Amniotic stem cell (primary cell): Measurements from ENCODE around the gene COLQ.
A peak's percentile ranks its signal among the peaks of the same experiment; 100 is the strongest.

Source experiments
- DNase-seq: peaks from one replicate; lab custom pipeline; 2025; lab: John Stamatoyannopoulos, UW

COLQ gene

DNA sequence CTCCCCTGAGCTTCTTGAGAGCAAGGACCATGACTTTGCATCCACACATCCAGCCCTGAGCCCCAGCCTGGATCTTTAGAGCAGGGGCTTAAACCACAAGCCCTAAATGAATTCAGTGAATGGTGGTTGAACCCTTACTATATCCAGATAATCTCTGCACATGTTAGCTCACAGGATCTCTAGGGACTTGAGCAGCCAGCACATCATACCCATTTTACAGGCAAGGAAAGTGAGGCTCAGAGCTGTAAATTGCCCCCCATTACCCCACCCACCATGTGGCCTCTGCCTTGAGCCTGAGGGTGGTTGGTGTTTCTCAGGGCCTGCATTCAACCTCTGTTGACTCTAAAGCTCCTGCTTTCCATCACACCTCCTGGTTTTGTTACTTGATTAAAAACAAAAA, 66.5 kb downstream of the COLQ start:
- DNase-seq: no peak

DNA sequence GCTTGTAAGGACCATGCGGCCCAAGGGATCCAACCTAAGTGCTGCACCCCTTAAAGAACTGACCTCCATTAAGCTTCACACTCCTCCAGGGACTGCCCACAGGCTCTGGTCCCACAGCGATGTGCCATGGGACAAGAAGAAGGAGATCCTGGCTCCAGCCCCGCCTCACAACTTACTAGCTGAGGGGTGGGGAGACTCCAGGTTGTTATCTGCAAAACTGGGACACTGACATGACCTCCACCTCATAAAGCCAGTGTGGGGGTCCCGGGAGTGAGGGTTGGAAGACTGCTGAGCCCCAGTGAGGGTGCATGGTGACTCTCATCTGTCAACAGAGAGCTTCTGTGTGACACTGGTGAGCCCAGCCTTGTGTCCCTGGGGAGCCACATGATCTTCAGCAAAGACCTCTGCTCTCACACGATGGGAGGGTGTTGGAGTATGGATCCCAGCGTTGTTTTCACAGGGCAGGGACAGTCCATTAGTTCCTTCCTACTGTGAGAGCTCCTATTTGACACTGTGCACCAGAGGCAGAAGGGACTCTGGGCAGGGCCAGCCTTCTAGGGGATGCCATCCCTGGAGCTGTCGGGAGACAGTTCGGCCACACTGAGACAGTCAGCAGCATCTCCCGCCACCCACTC, 67.4 kb downstream of the COLQ start:
- no peak for DNase-seq

DNA sequence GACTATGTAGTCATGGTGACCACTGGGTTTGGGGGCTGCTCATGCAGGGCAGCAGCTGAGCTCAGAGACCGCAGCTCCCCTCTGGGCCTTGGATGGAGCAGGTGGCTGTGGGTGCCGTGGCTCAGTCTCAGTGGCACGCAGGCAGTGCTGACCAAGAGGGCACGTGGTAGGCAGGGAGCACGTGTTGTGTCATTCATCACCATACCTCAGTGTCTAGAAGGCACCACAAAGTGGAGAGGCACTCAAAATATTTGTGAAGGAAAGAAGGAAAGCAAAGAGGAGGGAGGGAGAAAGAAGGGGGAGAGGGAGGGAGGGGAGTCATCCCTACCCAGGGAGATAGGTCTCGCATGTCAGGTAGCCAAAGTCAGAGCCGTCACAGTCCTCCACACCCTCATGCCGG, 68.0 kb downstream of the COLQ start:
- no peak for DNase-seq

DNA sequence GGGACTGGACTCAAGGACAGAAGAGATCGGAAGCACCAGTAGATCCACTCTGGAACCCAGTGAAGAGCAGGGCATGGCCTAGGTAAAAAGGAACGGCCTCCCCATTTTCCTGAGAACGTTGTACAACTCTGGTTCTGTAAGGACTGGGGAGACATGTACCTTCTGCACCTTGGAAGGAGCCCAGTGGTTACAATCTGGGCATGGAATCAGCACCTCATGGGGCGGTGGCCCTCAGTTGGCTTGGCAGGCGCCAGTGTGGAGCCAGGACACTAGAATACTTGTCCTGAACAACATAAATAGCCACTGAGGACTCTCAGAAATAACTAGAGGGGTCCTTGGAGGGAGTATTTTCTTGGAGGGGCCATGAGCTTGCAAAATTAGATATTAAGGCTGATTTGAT, 68.5 kb downstream of the COLQ start:
- no peak for DNase-seq

DNA sequence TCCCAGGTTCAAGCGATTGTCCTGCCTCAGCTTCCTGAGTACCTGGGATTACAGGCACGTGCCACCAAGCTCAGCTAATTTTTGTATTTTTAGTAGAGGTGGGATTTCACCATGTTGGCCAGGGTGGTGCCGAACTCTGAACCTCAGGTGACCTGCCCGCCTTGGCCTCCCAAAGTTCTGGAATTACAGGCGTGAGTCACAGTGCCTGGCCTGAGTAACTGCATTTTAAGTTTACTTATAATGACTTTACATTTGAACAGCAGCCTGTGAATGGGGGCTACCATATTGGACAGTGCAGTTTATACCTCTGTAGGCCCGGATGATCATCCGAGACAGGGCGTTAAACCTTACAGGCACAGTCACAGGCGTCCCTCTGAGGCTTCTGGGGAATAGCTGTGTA, 69.3 kb downstream of the COLQ start:
- no peak for DNase-seq

DNA sequence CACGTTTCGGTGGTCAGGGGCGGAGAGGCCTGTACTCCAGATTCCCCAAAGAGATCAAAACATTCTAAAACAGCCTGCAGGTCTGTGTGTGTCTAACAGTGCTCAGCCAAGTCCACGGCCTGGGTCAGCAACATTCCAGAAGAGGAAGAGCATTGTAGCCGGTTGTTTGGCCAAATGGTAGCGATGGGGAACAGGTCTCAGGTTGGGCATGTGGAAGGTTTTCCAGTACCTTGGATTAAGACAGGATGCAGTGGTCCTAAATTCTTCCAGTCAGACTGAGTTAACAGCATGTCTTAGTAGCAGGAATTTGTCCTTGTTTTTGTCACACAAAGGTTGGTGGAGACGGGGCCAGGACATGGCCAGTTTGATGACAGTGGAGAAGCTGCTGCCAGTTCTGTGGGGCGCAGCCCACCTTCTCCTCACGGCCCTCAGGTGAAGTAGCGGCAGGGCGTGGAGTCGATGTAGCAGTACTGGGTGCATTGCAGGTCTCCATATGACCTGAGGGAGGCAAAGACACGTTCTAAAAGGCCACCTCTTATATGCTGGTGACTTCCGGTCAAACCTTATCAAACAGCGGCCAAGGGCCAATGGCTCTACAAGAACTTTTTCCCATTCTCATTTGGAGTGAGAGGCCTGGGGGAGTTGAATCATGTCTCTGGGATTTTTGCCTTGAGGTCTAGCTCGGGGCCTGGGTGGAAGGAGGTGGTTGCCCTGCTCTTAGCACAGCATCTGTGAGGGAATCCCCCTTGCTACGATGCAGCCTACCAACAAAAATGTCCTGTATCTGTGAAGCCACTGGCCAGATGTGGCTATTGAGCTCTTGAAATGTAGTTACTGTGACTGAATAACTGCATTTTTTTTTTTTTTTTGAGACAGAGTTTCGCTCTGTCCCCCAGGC, 70.0 kb downstream of the COLQ start:
- no peak for DNase-seq

DNA sequence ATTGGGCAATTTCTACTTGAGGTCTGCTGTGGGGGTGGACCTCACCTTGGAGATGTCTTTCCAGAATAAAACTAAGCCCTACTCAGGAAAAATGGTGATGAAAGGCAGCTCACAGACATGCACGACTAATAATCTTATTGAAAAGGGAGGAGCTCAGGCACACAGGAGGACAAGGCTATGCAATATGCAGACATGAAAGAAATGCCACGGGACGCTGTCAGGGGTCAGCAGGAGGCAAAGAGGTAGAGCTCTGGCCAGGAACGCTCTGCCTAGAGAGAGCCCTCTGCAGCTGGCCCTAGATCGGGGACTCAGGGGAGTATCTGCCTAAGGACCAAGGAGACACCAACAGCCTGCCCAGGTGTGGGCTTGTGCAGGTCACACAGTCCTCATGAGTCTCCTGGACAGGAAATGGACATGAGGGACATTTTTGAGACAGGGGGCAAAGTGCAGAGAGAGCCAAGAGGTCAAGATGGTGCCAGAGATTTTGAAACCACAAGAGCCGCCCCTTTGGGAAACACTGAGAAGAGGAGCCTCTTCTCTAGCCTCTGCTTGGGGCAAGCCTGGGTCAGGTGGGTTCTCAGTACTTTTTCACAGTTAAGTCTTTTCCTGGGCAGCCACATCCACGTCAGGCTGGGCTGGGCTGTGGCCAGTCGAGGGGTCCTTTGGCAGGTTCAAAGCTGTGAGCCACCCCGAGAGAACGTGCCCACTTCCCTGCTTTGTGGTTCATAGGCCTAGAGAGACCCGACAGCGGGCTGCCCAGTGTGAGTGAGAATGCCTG, 70.9 kb downstream of the COLQ start:
- no peak for DNase-seq

DNA sequence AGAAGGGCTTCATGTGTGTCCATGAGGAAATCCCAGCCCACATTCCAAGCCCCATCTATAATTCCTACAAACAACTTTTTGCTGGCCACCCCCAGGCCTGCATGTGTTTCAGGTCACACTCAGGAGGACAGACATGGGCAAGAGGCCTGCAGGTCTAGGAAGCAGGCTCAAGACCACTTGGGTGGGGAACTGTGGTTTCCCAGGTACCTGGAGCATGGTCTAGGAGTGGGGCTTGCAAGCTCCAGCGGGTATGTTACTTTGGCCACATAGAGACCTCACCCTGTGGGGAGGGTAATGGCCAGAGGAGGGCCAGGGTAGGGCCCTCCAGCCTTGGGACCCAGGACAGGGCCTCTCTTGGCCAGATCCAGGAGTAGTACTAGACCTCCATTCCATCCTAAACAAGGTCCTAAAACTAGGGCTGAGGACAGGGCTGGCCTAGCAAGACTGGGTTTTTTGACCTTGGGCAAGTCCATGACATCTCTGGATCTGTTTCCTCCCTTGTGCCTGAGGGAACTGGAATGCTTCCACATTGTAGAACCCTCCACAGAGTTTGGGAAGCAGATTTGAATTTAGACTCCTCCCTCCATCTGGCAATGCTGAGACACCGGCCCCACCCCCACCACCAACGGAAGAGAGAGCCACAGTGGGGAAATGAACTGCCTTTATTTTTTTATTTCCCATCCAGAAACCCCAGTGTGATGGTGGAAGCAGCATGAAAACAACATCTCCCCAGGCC, 71.8 kb downstream of the COLQ start:
- no peak for DNase-seq

DNA sequence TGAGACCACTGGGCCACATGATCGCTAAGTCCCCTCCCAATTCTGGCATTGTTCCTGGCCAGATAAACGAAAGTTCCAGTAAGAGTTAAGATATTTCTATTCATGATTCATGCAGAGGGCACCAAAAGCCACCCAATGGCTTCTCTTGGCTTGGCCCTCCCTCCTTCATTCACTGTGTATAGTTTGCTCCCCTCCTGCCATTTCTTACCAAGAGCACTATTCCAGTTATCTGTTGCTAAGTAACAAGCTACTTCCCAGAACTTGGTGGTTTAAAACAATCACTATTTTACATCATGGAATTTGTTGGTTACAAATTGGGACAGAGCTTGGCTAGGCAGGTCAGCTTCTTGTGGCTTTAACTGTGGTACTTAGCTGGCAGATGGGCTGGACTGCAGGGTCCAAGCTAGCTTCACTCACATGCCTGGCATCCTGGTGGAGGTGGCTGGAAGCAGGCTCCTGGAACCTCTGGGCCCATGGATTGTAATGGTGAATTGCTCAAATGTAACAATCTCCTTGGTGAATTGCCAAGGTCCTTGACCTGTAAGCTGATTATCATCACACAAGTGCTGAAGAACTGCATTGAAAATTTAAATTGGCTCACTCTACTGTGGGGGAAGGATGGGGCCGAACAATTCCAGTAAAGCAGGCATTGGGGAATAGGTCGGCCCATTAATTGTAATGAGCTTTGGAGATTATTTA, 77.5 kb downstream of the COLQ start:
- DNase-seq: no peak

DNA sequence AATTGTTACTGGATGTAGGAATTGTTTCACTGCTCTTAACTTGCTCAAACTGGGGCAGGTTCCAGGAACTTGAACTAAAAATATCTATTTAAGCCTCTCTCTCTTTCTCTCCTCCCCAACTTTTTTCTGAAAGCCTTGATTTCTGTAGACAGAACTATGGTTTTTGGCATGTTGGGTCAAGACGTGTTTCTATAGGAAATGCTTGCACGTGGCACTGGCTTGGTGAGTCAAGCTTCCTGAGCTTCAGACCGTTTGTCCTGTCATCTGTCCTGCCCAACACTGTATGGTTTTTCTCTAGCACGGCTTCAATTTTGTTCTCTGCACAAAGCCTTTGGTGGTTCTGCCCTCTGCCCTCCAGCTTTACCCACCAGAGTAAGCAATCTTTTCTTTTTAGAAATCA, 80.6 kb downstream of the COLQ start:
- no peak for DNase-seq

DNA sequence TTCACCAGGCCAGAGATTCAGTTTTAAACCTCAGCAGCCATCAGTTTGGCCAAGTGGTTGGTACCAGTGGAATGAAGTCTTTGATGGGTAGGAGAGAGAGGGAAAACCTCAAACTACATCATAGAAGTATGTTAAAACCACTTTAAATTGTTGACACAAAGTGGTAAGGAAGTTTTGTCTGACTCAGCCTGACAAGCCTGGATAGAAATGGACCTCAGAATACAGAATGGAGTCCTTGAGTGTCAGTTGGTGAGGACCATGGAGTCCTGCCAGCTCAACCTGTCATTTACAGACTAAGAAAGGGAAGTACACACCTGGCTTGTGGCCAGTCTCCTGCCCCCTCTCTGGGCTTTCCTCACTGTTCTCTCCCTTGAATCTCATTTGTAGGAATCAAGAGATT, 82.0 kb downstream of the COLQ start:
- no peak for DNase-seq

DNA sequence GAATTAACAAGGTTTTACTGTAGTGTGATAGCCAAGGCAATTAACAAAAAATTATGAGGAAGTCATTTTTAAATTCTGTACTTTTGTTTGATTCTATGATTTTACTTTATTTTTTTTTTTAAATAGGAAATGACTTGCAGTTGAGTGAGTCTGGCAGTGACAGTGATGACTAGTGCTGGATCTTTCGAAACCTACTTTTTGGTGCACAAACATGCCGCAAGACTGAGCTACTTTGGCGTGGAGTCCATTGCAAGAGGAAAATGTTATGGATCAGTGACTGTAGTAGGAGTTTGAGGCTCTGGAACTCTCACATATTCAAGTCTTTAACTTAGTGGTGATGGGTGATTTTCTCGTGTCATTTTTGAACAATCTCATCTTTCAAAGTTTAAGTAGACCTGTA, 82.5 kb downstream of the COLQ start:
- DNase-seq: no peak

DNA sequence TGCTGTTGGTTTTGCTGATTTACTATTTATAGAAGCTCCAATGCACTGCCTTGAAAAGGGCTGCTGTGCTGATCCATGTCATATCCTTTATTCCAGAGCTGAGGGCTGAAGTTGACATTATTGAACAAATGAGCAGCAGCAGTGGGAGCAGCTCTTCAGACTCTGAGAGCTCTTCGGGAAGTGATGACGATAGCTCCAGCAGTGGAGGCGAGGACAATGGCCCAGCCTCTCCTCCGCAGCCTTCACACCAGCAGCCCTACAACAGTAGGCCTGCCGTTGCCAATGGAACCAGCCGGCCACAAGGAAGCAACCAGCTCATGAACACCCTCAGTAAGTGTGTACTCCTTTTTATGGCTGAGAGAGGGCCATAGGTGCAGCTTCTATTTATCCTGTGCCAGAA, 85.3 kb downstream of the COLQ start:
- no peak for DNase-seq

DNA sequence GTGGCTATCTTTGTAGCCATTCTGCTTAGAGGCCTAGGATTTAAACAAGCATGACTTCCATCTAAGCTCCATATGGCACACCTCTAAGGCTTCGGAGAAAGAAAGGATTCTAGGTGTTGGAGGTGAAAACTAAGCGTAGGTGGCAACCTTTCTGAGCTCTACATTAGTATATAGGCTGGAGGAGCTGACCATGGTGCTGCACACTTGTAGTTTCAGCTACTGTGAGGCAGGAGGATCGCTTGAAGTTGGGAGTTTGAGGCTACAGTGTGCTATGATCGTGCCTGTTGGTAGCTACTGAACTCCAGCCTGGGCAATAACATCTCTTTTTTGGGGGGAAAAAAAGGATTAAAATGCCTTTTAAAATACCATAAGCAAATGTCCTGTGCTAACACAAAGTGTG, 86.8 kb downstream of the COLQ start:
- no peak for DNase-seq

DNA sequence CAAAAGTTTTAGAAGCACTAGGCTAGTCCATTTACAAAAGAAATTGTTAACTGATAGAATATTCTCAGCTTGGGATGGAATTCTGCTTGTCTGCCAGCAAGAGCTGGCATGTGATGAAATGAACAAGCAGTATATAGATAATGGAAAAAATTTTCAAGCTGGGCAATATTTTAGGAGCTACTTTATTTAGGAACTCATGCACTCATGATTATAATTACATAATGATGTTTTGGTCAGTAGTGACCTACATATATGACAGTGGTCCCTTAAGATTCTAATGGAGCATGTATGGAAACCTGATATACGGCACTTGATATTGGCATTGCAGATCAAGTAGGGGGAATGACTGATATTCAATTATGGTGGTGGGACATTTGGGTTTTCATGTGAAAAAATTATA, 88.0 kb downstream of the COLQ start:
- DNase-seq: no peak

DNA sequence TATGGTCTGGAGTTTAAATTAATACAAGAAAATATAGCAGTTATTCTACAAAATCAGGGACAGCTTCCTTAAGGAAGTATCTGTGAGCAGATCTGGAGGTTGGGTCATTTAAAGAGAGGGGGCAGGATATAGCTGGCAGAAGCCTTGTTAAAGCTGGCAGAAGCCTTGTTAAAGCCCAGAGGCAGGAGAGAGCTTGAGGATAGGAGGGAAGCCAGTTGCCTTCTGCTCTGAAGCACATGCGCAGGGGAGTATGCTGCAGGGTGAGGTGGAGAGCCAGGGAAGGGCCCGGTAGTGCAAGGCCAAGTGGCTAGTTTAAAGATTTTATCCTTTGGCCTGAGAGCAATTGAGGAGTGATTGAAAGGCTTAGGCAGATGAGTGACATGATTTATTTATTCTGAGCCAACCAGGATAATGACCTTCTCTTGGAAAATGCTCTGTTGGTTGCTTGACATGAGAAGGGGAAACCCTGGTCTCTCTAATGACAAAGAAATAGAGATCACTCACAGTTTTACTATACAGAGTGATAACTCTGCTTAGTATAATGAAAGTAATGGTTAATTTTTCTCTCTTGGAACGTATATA, 90.2 kb downstream of the COLQ start:
- DNase-seq: no peak

DNA sequence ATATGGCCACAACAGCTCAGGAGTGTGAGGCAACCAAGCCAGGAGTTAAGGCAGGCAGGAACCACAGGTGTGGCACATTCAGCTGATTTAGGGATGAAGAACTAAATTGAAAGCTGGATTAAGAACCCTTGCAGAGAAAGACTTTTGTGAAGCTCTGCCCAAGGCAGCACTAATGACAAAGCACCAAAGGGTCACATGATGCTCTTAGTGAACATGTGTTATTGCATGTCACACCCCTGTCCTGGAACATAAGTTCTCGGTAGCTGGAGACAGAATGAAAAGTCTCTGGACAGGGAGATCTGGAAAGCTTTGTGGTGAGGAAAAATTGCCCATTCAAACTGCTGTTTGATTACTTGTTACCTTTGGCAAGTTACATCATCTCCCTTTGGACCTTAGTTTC, 90.9 kb downstream of the COLQ start:
- DNase-seq: no peak

DNA sequence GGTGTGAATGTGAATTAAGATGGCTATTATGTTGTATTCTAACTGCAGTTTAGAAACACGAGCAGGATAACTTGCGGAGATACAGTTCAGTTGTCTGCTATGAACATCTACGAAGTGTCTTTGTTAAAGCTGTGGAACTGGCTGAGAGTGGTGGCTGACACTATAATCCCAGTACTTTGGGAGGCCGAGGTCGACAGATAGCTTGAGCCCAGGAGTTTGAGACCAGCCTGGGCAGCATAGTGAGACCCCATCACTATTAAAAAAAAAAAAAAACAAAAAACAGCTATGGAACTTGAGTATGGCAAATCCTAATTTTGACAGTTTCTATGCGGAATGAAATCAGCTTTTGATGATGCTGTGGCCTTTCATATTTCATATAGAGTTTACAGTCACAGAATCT, 92.4 kb downstream of the COLQ start:
- no peak for DNase-seq

DNA sequence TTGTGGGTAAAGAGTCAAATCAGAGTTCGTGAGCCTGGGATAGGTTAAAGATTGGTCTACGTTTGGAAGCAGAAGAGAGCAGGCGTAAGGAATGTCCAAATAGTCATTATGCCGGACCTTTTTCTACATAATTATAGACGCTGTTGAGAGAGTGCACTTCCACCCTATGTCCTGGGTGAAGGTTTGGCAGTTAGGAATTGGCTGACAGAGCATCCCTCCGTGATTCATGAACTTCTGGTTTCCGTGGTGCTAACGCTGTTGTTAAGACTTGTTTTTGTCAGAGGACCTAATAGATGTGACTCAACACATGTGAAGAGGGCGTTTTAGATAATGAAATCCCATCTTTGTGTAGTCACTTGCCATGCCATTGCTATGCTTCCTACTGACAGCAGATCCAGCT, 93.0 kb downstream of the COLQ start:
- DNase-seq: no peak

DNA sequence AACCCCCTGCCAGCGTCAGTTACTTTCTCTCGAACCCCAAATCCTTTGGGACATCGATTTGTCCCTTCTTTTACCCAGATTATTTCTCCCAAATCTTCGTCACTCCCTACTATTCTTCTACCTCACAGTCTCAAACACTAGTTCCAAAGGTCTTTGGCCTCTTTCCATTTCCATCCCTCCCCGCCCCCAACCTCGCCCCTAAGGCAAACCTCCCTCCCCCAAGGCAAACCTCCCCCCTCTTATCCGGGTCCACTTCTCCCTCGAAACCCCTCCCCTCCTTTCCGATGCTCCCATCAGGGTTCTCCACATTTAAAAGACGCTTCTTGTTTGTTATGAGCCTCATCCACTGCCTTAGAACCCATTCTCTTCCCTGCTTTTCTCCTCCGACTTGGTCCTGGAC, 93.5 kb downstream of the COLQ start:
- DNase-seq: no peak

DNA sequence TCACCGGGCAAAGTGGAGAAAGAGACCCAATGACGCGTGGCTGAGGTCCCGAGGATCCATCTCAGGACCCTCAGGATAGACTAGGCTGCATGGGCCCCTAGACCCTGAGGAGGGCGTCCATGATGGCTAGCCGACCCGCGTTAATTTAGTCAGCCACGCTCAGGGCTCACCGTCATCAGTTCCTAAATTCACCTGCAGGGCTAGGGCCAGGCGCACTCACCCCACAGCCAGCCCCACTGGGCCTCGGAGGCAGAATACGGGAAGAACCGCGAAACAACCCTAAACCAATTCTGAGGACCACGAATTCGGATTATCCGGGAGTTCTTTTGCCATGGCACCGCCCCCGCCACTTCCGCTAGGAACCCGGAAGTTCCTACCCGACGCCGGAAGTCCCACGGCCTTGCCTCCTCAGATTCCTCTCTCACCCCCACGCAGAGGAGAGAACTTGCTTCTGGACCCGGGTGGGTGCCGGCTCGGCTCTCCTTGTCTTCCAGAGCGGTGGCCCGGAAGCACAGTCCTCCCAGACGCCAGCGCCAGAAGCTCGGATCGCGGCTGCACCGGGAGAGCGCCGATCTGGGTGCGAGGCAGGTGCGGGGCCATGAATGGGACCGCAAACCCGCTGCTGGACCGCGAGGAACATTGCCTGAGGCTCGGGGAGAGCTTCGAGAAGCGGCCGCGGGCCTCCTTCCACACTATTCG, 94.2 kb downstream of the COLQ start, which contains the start of the genes EAF1 and METTL6:
Gene EAF1 (plus strand): TSS at position 417 of the 699 bp plus-strand sequence. CDS start 182 bp downstream, at position 599.
Gene METTL6 (minus strand): TSS at position 363 of the 699 bp plus-strand sequence. CDS start 1,033 bp downstream, outside the sequence.
- peak; percentile 48 for DNase-seq
